HG03442 (cell line): ENCODE data around the gene RNF220.

Experiments
- ATAC-seq: cut with Tn5 transposase; IDR thresholded peaks from one replicate; pipeline ENCODE4 v1.9.1; 2021; ENCODE audit warnings: mild to moderate bottlenecking, moderate library complexity; ENCODE audit not compliant: unreplicated experiment

Gene RNF220

GRCh38 chr1:44425341-44426082, 20.5 kb downstream of the RNF220 start:
- ATAC-seq = no peak

- no peak for ATAC-seq
These were observed 26.8 kb downstream of the RNF220 start for GRCh38 chr1:44431861-44432260.

- no peak for ATAC-seq
These were observed 28.2 kb downstream of the RNF220 start for GRCh38 chr1:44433209-44433608.

- no peak for ATAC-seq
These were observed 31.5 kb downstream of the RNF220 start for GRCh38 chr1:44436401-44437106.

GRCh38 chr1:44437107-44437716, 32.2 kb downstream of the RNF220 start:
- ATAC-seq = no peak

- no peak for ATAC-seq
These were observed 37.7 kb downstream of the RNF220 start for GRCh38 chr1:44442791-44443190.

- no peak for ATAC-seq
These were observed 42.2 kb downstream of the RNF220 start for GRCh38 chr1:44447051-44447810.

GRCh38 chr1:44453798-44454349, 48.8 kb downstream of the RNF220 start:
- no peak for ATAC-seq

GRCh38 chr1:44454704-44455103, 49.6 kb downstream of the RNF220 start:
- no peak for ATAC-seq

- no peak for ATAC-seq
These were observed 55.2 kb downstream of the RNF220 start for GRCh38 chr1:44460107-44460882.

- ATAC-seq = no peak
These were observed 59.3 kb downstream of the RNF220 start for GRCh38 chr1:44464361-44464760.

GRCh38 chr1:44467566-44467965, 62.5 kb downstream of the RNF220 start:
- no peak for ATAC-seq

GRCh38 chr1:44471911-44472453, 66.9 kb downstream of the RNF220 start:
- no peak for ATAC-seq

- ATAC-seq = no peak
These were observed 67.8 kb downstream of the RNF220 start for GRCh38 chr1:44472620-44473525.

- ATAC-seq = no peak
These were observed 71.8 kb downstream of the RNF220 start for GRCh38 chr1:44476891-44477290.

- ATAC-seq = no peak
These were observed 76.6 kb downstream of the RNF220 start for GRCh38 chr1:44481701-44482100.

GRCh38 chr1:44483089-44483874, 78.2 kb downstream of the RNF220 start:
- no peak for ATAC-seq

- ATAC-seq = no peak
These were observed 79.2 kb downstream of the RNF220 start for GRCh38 chr1:44484155-44484688.
